Measurements from ENCODE around the gene EAF1.

EAF1 gene

GRCh38 chr3:15438983-15439382, 11.6 kb downstream of the EAF1 start:
- Histone ChIP-seq H3K9me3 (ENCODE audit: control insufficient read depth, low read length) (no peaks in the 10 kb centered on the region), H3K4me3 (ENCODE audit: low read length) (peak overlapping the region; percentile 0), H3K4me1 (ENCODE audit: control insufficient read depth, insufficient read depth, low read length) (peaks cover 53% of the 10 kb centered on the region), H3K9ac (ENCODE audit: low read length) (peak overlapping the region; percentile 48), H3K27me3 (replicated peaks; ENCODE audit: control insufficient read depth, insufficient read depth, low read length) (no peaks in the 10 kb centered on the region), H3K36me3 (ENCODE audit: control insufficient read depth, insufficient read depth, low read length, severe bottlenecking) (peaks cover 77% of the 10 kb centered on the region)
- DNase-seq (ENCODE audit: low read depth): no peak

- DNase-seq (ENCODE audit: low read depth): no peak
- Histone ChIP-seq H3K36me3 (ENCODE audit: control insufficient read depth, insufficient read depth, low read length, severe bottlenecking) (peaks cover 72% of the 10 kb centered on the region), H3K27me3 (replicated peaks; ENCODE audit: control insufficient read depth, insufficient read depth, low read length) (no peaks in the 10 kb centered on the region), H3K4me3 (ENCODE audit: low read length) (peak overlapping the region; percentile 0), H3K9ac (ENCODE audit: low read length) (no peak overlapping the region), H3K4me1 (ENCODE audit: control insufficient read depth, insufficient read depth, low read length) (peaks cover 58% of the 10 kb centered on the region), H3K9me3 (ENCODE audit: control insufficient read depth, low read length) (no peaks in the 10 kb centered on the region)
Observed at GRCh38 chr3:15439476-15439875, 12.1 kb downstream of the EAF1 start.

- no peak for DNase-seq (ENCODE audit: low read depth)
- H3K9me3 ChIP-seq (ENCODE audit: control insufficient read depth, low read length): no peaks in the 10 kb centered on the region
- peaks cover 60% of the 10 kb centered on the region for H3K36me3 ChIP-seq (ENCODE audit: control insufficient read depth, insufficient read depth, low read length, severe bottlenecking)
- peak overlapping the region; percentile 46 for H3K9ac ChIP-seq (ENCODE audit: low read length)
- H3K4me1 ChIP-seq (ENCODE audit: control insufficient read depth, insufficient read depth, low read length): peaks cover 61% of the 10 kb centered on the region
- peak overlapping the region; percentile 32 for H3K4me3 ChIP-seq (ENCODE audit: low read length)
- no peaks in the 10 kb centered on the region for H3K27me3 ChIP-seq (replicated peaks; ENCODE audit: control insufficient read depth, insufficient read depth, low read length)
Observed at GRCh38 chr3:15440891-15441290, 13.5 kb downstream of the EAF1 start.

- Histone ChIP-seq H3K9ac (ENCODE audit: low read length) (no peak overlapping the region), H3K27me3 (replicated peaks; ENCODE audit: control insufficient read depth, insufficient read depth, low read length) (no peaks in the 10 kb centered on the region), H3K36me3 (ENCODE audit: control insufficient read depth, insufficient read depth, low read length, severe bottlenecking) (peaks cover 37% of the 10 kb centered on the region), H3K4me3 (ENCODE audit: low read length) (no peak overlapping the region), H3K4me1 (ENCODE audit: control insufficient read depth, insufficient read depth, low read length) (peaks cover 52% of the 10 kb centered on the region), H3K9me3 (ENCODE audit: control insufficient read depth, low read length) (no peaks in the 10 kb centered on the region)
- DNase-seq (ENCODE audit: low read depth): no peak
Observed at GRCh38 chr3:15443826-15444524, 16.6 kb downstream of the EAF1 start.

DNA sequence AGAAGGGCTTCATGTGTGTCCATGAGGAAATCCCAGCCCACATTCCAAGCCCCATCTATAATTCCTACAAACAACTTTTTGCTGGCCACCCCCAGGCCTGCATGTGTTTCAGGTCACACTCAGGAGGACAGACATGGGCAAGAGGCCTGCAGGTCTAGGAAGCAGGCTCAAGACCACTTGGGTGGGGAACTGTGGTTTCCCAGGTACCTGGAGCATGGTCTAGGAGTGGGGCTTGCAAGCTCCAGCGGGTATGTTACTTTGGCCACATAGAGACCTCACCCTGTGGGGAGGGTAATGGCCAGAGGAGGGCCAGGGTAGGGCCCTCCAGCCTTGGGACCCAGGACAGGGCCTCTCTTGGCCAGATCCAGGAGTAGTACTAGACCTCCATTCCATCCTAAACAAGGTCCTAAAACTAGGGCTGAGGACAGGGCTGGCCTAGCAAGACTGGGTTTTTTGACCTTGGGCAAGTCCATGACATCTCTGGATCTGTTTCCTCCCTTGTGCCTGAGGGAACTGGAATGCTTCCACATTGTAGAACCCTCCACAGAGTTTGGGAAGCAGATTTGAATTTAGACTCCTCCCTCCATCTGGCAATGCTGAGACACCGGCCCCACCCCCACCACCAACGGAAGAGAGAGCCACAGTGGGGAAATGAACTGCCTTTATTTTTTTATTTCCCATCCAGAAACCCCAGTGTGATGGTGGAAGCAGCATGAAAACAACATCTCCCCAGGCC, 22.3 kb downstream of the EAF1 start:
- Histone ChIP-seq H3K9me3 (ENCODE audit: control insufficient read depth, low read length) (no peaks in the 10 kb centered on the region), H3K36me3 (ENCODE audit: control insufficient read depth, insufficient read depth, low read length, severe bottlenecking) (peaks cover 7% of the 10 kb centered on the region), H3K9ac (ENCODE audit: low read length) (no peak overlapping the region), H3K4me1 (ENCODE audit: control insufficient read depth, insufficient read depth, low read length) (peaks cover under 1% of the 10 kb centered on the region), H3K27me3 (replicated peaks; ENCODE audit: control insufficient read depth, insufficient read depth, low read length) (no peaks in the 10 kb centered on the region), H3K4me3 (ENCODE audit: low read length) (no peak overlapping the region)
- no peak for DNase-seq (ENCODE audit: low read depth)

GRCh38 chr3:15450438-15451215, 23.2 kb downstream of the EAF1 start:
- peaks cover 7% of the 10 kb centered on the region for H3K36me3 ChIP-seq (ENCODE audit: control insufficient read depth, insufficient read depth, low read length, severe bottlenecking)
- no peak for DNase-seq (ENCODE audit: low read depth)
- H3K4me3 ChIP-seq (ENCODE audit: low read length): no peak overlapping the region
- no peak overlapping the region for H3K9ac ChIP-seq (ENCODE audit: low read length)
- H3K27me3 ChIP-seq (replicated peaks; ENCODE audit: control insufficient read depth, insufficient read depth, low read length): no peaks in the 10 kb centered on the region
- no peaks in the 10 kb centered on the region for H3K4me1 ChIP-seq (ENCODE audit: control insufficient read depth, insufficient read depth, low read length)
- no peaks in the 10 kb centered on the region for H3K9me3 ChIP-seq (ENCODE audit: control insufficient read depth, low read length)

DNA sequence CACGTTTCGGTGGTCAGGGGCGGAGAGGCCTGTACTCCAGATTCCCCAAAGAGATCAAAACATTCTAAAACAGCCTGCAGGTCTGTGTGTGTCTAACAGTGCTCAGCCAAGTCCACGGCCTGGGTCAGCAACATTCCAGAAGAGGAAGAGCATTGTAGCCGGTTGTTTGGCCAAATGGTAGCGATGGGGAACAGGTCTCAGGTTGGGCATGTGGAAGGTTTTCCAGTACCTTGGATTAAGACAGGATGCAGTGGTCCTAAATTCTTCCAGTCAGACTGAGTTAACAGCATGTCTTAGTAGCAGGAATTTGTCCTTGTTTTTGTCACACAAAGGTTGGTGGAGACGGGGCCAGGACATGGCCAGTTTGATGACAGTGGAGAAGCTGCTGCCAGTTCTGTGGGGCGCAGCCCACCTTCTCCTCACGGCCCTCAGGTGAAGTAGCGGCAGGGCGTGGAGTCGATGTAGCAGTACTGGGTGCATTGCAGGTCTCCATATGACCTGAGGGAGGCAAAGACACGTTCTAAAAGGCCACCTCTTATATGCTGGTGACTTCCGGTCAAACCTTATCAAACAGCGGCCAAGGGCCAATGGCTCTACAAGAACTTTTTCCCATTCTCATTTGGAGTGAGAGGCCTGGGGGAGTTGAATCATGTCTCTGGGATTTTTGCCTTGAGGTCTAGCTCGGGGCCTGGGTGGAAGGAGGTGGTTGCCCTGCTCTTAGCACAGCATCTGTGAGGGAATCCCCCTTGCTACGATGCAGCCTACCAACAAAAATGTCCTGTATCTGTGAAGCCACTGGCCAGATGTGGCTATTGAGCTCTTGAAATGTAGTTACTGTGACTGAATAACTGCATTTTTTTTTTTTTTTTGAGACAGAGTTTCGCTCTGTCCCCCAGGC, 24.1 kb downstream of the EAF1 start:
- Histone ChIP-seq H3K4me1 (ENCODE audit: control insufficient read depth, insufficient read depth, low read length) (no peaks in the 10 kb centered on the region), H3K27me3 (replicated peaks; ENCODE audit: control insufficient read depth, insufficient read depth, low read length) (no peaks in the 10 kb centered on the region), H3K36me3 (ENCODE audit: control insufficient read depth, insufficient read depth, low read length, severe bottlenecking) (peaks cover 4% of the 10 kb centered on the region), H3K9me3 (ENCODE audit: control insufficient read depth, low read length) (no peaks in the 10 kb centered on the region), H3K9ac (ENCODE audit: low read length) (no peak overlapping the region), H3K4me3 (ENCODE audit: low read length) (no peak overlapping the region)
- no peak for DNase-seq (ENCODE audit: low read depth)

DNA sequence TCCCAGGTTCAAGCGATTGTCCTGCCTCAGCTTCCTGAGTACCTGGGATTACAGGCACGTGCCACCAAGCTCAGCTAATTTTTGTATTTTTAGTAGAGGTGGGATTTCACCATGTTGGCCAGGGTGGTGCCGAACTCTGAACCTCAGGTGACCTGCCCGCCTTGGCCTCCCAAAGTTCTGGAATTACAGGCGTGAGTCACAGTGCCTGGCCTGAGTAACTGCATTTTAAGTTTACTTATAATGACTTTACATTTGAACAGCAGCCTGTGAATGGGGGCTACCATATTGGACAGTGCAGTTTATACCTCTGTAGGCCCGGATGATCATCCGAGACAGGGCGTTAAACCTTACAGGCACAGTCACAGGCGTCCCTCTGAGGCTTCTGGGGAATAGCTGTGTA, 24.8 kb downstream of the EAF1 start:
- Histone ChIP-seq H3K9ac (ENCODE audit: low read length) (no peak overlapping the region), H3K9me3 (ENCODE audit: control insufficient read depth, low read length) (no peaks in the 10 kb centered on the region), H3K27me3 (replicated peaks; ENCODE audit: control insufficient read depth, insufficient read depth, low read length) (no peaks in the 10 kb centered on the region), H3K4me1 (ENCODE audit: control insufficient read depth, insufficient read depth, low read length) (no peaks in the 10 kb centered on the region), H3K36me3 (ENCODE audit: control insufficient read depth, insufficient read depth, low read length, severe bottlenecking) (peaks cover 4% of the 10 kb centered on the region), H3K4me3 (ENCODE audit: low read length) (no peak overlapping the region)
- DNase-seq (ENCODE audit: low read depth): no peak

GRCh38 chr3:15452961-15453360, 25.6 kb downstream of the EAF1 start:
- H3K9ac ChIP-seq (ENCODE audit: low read length): no peak overlapping the region
- H3K27me3 ChIP-seq (replicated peaks; ENCODE audit: control insufficient read depth, insufficient read depth, low read length): no peaks in the 10 kb centered on the region
- no peaks in the 10 kb centered on the region for H3K9me3 ChIP-seq (ENCODE audit: control insufficient read depth, low read length)
- H3K36me3 ChIP-seq (ENCODE audit: control insufficient read depth, insufficient read depth, low read length, severe bottlenecking): peaks cover 4% of the 10 kb centered on the region
- H3K4me1 ChIP-seq (ENCODE audit: control insufficient read depth, insufficient read depth, low read length): no peaks in the 10 kb centered on the region
- DNase-seq (ENCODE audit: low read depth): no peak
- H3K4me3 ChIP-seq (ENCODE audit: low read length): no peak overlapping the region

- no peak overlapping the region for H3K9ac ChIP-seq (ENCODE audit: low read length)
- no peak for DNase-seq (ENCODE audit: low read depth)
- no peak overlapping the region for H3K4me3 ChIP-seq (ENCODE audit: low read length)
- H3K27me3 ChIP-seq (replicated peaks; ENCODE audit: control insufficient read depth, insufficient read depth, low read length): no peaks in the 10 kb centered on the region
- H3K4me1 ChIP-seq (ENCODE audit: control insufficient read depth, insufficient read depth, low read length): no peaks in the 10 kb centered on the region
- H3K9me3 ChIP-seq (ENCODE audit: control insufficient read depth, low read length): no peaks in the 10 kb centered on the region
- peaks cover 4% of the 10 kb centered on the region for H3K36me3 ChIP-seq (ENCODE audit: control insufficient read depth, insufficient read depth, low read length, severe bottlenecking)
Observed at GRCh38 chr3:15453501-15453900, 26.1 kb downstream of the EAF1 start.

Data from adipocyte (in vitro differentiated cells).